Epithelial cell of prostate (primary cell): ENCODE data around the gene KDM2A.
"Not testable (repeated sequence)": the region's sequence is repeated elsewhere in the genome, so short reads cannot be mapped to it uniquely, and the experiment has no call there.

Experiments
- DNase-seq: peaks from one replicate; pipeline ENCODE4 v3.0.0-alpha.2; 2011; ENCODE audit warnings: low read depth, low spot score
- H3K27ac ChIP-seq: fragments of 450-650 bp; 2 replicates; pipeline ENCODE4 v1.5.1; 2017; ENCODE audit warnings: mild to moderate bottlenecking

The KDM2A gene

GRCh38 chr11:67163006-67163405 is 43.9 kb downstream of the KDM2A start:
- no peak for DNase-seq
- no peak overlapping the region for H3K27ac ChIP-seq

- no peak for DNase-seq
- H3K27ac ChIP-seq = no peak overlapping the region
These were observed 46.6 kb downstream of the KDM2A start for GRCh38 chr11:67165623-67166022.

- H3K27ac ChIP-seq = peak overlapping the region; percentile 25
- DNase-seq = no peak
These were observed 48.0 kb downstream of the KDM2A start for GRCh38 chr11:67167091-67167490.

- no peak for DNase-seq
- peak overlapping the region; percentile 25 for H3K27ac ChIP-seq
These were observed 48.7 kb downstream of the KDM2A start for GRCh38 chr11:67167719-67168118.

- not testable (repeated sequence) for H3K27ac ChIP-seq
These were observed 49.8 kb downstream of the KDM2A start for GRCh38 chr11:67168911-67169310.

GRCh38 chr11:67174311-67174710 is 55.2 kb downstream of the KDM2A start:
- DNase-seq = no peak
- peak overlapping the region; percentile 46 for H3K27ac ChIP-seq

More at GRCh38 chr11:67168911-67169310, 49.8 kb downstream of the KDM2A start:
- DNase-seq = not testable (repeated sequence)

- no peak for DNase-seq
- H3K27ac ChIP-seq = no peak overlapping the region
These were observed 58.6 kb downstream of the KDM2A start for GRCh38 chr11:67177399-67178281.

- DNase-seq = no peak
These were observed 59.4 kb downstream of the KDM2A start for GRCh38 chr11:67178421-67178820.

GRCh38 chr11:67178878-67179277 is 59.8 kb downstream of the KDM2A start:
- DNase-seq = no peak
- no peak overlapping the region for H3K27ac ChIP-seq

More at GRCh38 chr11:67178421-67178820, 59.4 kb downstream of the KDM2A start:
- no peak overlapping the region for H3K27ac ChIP-seq

GRCh38 chr11:67179892-67180490 is 60.9 kb downstream of the KDM2A start:
- DNase-seq = no peak
- H3K27ac ChIP-seq = no peak overlapping the region

- no peak for DNase-seq
- H3K27ac ChIP-seq = no peak overlapping the region
These were observed 75.0 kb downstream of the KDM2A start for GRCh38 chr11:67194096-67194495.

- DNase-seq = no peak
- no peak overlapping the region for H3K27ac ChIP-seq
These were observed 77.0 kb downstream of the KDM2A start for GRCh38 chr11:67195971-67196456.

GRCh38 chr11:67197606-67198005 is 78.5 kb downstream of the KDM2A start:
- no peak overlapping the region for H3K27ac ChIP-seq
- no peak for DNase-seq

GRCh38 chr11:67198781-67199180 is 79.7 kb downstream of the KDM2A start:
- not testable (repeated sequence) for H3K27ac ChIP-seq, DNase-seq

- no peak overlapping the region for H3K27ac ChIP-seq
These were observed 80.7 kb downstream of the KDM2A start for GRCh38 chr11:67199751-67200150.

GRCh38 chr11:67202028-67202427 is 83.0 kb downstream of the KDM2A start:
- no peak for DNase-seq
- H3K27ac ChIP-seq = no peak overlapping the region

More at GRCh38 chr11:67199751-67200150, 80.7 kb downstream of the KDM2A start:
- DNase-seq = no peak

GRCh38 chr11:67204822-67205221 is 85.8 kb downstream of the KDM2A start:
- H3K27ac ChIP-seq = no peak overlapping the region
- DNase-seq = no peak

- DNase-seq, H3K27ac ChIP-seq: not testable (repeated sequence)
These were observed 90.2 kb downstream of the KDM2A start for GRCh38 chr11:67209222-67209621.

GRCh38 chr11:67211656-67212436 is 92.8 kb downstream of the KDM2A start:
- H3K27ac ChIP-seq = no peak overlapping the region
- DNase-seq = no peak

- H3K27ac ChIP-seq = no peak overlapping the region
- DNase-seq = no peak
These were observed 94.1 kb downstream of the KDM2A start for GRCh38 chr11:67213178-67213621.
